GM10248 (cell line): ENCODE data around the gene PADI2.

Source experiments
- CTCF ChIA-PET: fragments of 300-600 bp; sonication (Branson Sonifier 250); formaldehyde crosslinking; extraction: SDS; loops from one replicate; lab custom pipeline; 2021; ENCODE audit warnings: antibody characterized with exemption; lab: Yijun Ruan, JAX
- POLR2A ChIA-PET: fragments of 350-650 bp; sonication (Branson Sonifier 250); formaldehyde crosslinking; extraction: SDS; loops from one replicate; lab custom pipeline; 2020; ENCODE audit warnings: antibody characterized with exemption; lab: Yijun Ruan, JAX
- DNase-seq: peaks from one replicate; pipeline ENCODE4 v3.0.0; 2012; ENCODE audit errors: extremely low spot score
- TF ChIP-seq, protein P1 (sequence below): IDR thresholded peaks from 2 replicates; pipeline ENCODE4 v1.5.1; 2012; ENCODE audit warnings: mild to moderate bottlenecking, low read depth; ENCODE audit errors: extremely low read depth, missing control alignments, control extremely low read depth

The PADI2 gene

GRCh38 chr1:17135530-17135929, 16.3 kb upstream of the PADI2 start:
- no peak for DNase-seq
- POLR2A ChIA-PET: no interaction called here
- TF ChIP-seq, protein P1, sequence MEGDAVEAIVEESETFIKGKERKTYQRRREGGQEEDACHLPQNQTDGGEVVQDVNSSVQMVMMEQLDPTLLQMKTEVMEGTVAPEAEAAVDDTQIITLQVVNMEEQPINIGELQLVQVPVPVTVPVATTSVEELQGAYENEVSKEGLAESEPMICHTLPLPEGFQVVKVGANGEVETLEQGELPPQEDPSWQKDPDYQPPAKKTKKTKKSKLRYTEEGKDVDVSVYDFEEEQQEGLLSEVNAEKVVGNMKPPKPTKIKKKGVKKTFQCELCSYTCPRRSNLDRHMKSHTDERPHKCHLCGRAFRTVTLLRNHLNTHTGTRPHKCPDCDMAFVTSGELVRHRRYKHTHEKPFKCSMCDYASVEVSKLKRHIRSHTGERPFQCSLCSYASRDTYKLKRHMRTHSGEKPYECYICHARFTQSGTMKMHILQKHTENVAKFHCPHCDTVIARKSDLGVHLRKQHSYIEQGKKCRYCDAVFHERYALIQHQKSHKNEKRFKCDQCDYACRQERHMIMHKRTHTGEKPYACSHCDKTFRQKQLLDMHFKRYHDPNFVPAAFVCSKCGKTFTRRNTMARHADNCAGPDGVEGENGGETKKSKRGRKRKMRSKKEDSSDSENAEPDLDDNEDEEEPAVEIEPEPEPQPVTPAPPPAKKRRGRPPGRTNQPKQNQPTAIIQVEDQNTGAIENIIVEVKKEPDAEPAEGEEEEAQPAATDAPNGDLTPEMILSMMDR: no peak
- CTCF ChIA-PET: interaction anchor here (1.1 to 6.2 kb wide), 3 partner anchors 10 to 101 kb away, joined by 4 to 36 read pairs (median 5); no protein-coding TSS in a partner anchor

DNA sequence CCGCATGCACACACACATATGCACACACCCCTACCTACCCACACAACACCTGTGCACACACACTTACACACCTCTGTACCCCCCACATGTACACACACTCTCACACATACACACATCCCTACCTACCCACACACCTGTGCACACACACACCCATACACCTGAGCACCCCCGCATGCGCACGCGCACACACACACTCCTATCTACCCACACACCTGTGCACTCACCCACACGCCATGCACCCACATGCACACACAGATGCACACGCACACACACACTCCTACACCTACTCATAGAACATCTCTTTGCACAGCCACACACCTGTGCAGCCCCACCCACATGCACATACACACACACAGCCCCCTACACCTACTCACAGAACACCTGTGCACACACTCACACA, 15.5 kb upstream of the PADI2 start:
- ChIA-PET CTCF (interaction anchor here (1.1 to 6.2 kb wide), 2 partner anchors 9 to 102 kb away, joined by 5 to 36 read pairs; no protein-coding TSS in a partner anchor), POLR2A (no interaction called here)
- TF ChIP-seq, protein P1: no peak
- DNase-seq: no peak

- TF ChIP-seq, protein P1: no peak
- POLR2A ChIA-PET: no interaction called here
These were observed 14.8 kb upstream of the PADI2 start for GRCh38 chr1:17134034-17134433.

DNA sequence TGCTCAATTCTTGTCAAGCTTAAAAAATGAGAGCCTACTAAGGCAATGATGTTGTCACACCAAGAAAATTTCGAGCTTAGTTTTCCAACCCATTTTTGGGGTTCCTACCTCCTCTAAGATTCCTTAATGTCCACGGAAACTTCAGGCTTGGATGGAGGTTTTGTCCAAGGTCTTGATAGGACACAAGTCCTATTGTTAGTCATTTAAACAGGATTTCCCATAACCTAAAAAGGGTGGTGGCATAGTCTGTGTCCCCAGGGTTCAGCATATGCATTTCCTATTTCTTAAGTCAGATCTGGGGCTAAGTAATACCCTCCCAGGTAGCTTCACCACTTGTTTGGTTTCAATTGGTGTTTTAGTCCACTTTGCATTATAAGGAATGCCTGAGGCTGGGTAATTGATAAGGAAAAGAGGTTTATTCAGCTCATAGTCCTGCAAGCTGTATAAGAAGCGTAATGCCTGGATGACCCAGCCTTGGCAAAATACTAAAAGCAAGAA, 10.9 kb upstream of the PADI2 start:
- POLR2A ChIA-PET: no interaction called here
- DNase-seq: no peak
- TF ChIP-seq, protein P1: no peak
- CTCF ChIA-PET: interaction anchor here (1.2 to 13.7 kb wide), 5 partner anchors 8 to 144 kb away, joined by 3 to 209 read pairs (median 4); no protein-coding TSS in a partner anchor

More at GRCh38 chr1:17134034-17134433, 14.8 kb upstream of the PADI2 start:
- CTCF ChIA-PET: interaction anchor here (6.2 kb wide), 1 partner anchor 9 kb away, joined by 36 read pairs; no protein-coding TSS in a partner anchor
- DNase-seq: no peak

DNA sequence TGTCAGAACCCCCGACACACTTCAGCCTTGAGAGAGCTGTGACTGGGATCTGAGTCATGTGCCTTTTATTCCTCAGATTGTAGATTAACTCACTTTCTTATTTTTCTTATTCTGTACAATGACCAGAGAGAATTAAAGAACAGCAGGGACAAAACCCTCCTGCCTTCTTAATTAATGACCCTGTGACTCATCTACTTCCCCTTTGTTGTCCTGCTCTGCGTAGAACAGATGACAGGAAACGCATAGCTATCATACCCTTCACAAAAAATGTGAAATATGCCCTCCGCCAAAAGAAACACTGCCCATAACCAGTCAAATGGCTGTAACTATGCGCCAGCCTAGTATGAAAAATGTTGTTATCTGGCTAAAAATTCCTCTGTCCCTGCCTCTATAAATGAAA, 9.1 kb upstream of the PADI2 start:
- POLR2A ChIA-PET: no interaction called here
- CTCF ChIA-PET: interaction anchor here (1.6 to 13.7 kb wide), 3 partner anchors 10 to 108 kb away, joined by 3 to 209 read pairs (median 5); no protein-coding TSS in a partner anchor
- DNase-seq: no peak
- TF ChIP-seq, protein P1: no peak

- CTCF ChIA-PET: interaction anchor here (0.7 to 13.7 kb wide), 19 partner anchors 11 to 280 kb away, joined by 3 to 209 read pairs (median 4); no protein-coding TSS in a partner anchor
- POLR2A ChIA-PET: no interaction called here
- TF ChIP-seq, protein P1: peak; percentile 97
- peak; percentile 88 for DNase-seq
These were observed 6.5 kb upstream of the PADI2 start for GRCh38 chr1:17125756-17126237.
